ENCODE results near the gene DNAI1.

The DNAI1 gene

GRCh38 chr9:34493972-34494535 lies 35.4 kb downstream of the DNAI1 start:
- no peak for DNase-seq

- DNase-seq = no peak
Observed at GRCh38 chr9:34496149-34496712, 37.6 kb downstream of the DNAI1 start.

GRCh38 chr9:34498553-34498952 lies 39.9 kb downstream of the DNAI1 start:
- DNase-seq = no peak

- DNase-seq = no peak
Observed at GRCh38 chr9:34499076-34499475, 40.5 kb downstream of the DNAI1 start.

GRCh38 chr9:34500623-34501267 lies 42.1 kb downstream of the DNAI1 start:
- no peak for DNase-seq

GRCh38 chr9:34501372-34501771 lies 42.8 kb downstream of the DNAI1 start:
- DNase-seq = no peak

- DNase-seq = no peak
Observed at GRCh38 chr9:34501889-34502425, 43.4 kb downstream of the DNAI1 start.

GRCh38 chr9:34502471-34502870 lies 43.9 kb downstream of the DNAI1 start:
- no peak for DNase-seq

GRCh38 chr9:34502891-34503290 lies 44.3 kb downstream of the DNAI1 start:
- no peak for DNase-seq

- DNase-seq = no peak
Observed at GRCh38 chr9:34503406-34503805, 44.8 kb downstream of the DNAI1 start.

GRCh38 chr9:34505370-34506120 lies 46.9 kb downstream of the DNAI1 start:
- DNase-seq = no peak

- no peak for DNase-seq
Observed at GRCh38 chr9:34506623-34507022, 48.0 kb downstream of the DNAI1 start.

- no peak for DNase-seq
Observed at GRCh38 chr9:34507556-34507955, 49.0 kb downstream of the DNAI1 start.

GRCh38 chr9:34507966-34508365 lies 49.4 kb downstream of the DNAI1 start:
- DNase-seq = no peak

GRCh38 chr9:34508463-34508862 lies 49.9 kb downstream of the DNAI1 start:
- no peak for DNase-seq

GRCh38 chr9:34508951-34509350 lies 50.3 kb downstream of the DNAI1 start:
- DNase-seq = no peak

GRCh38 chr9:34510497-34511468 lies 52.2 kb downstream of the DNAI1 start:
- DNase-seq = no peak

- no peak for DNase-seq
Observed at GRCh38 chr9:34512131-34513078, 53.8 kb downstream of the DNAI1 start.

- DNase-seq = no peak
Observed at GRCh38 chr9:34513567-34514214, 55.1 kb downstream of the DNAI1 start.

- DNase-seq = no peak
Observed at GRCh38 chr9:34514401-34514800, 55.8 kb downstream of the DNAI1 start.

GRCh38 chr9:34514816-34515215 lies 56.2 kb downstream of the DNAI1 start:
- no peak for DNase-seq
